ENCODE measurements around the gene GALNT7. TPM values are rescaled to one million over a fixed set of nuclear protein-coding genes. Genes with fewer than 3 reads are reported as not detected.
A peak's percentile ranks its signal among the peaks of the same experiment; 100 is the strongest.

GALNT7 gene
- polyA plus RNA-seq, 1 donor = 47.0 TPM

GRCh38 chr4:173288296-173288695 lies 119.7 kb downstream of the GALNT7 start:
- Histone ChIP-seq H3K36me3 (ENCODE audit: control insufficient read depth, insufficient read depth, low read length) (peaks cover 11% of the 10 kb centered on the region), H3K9me3 (ENCODE audit: control insufficient read depth, low read depth, low read length) (peaks cover 19% of the 10 kb centered on the region), H3K4me1 (ENCODE audit: control insufficient read depth, insufficient read depth, low read length) (peaks cover 11% of the 10 kb centered on the region), H3K4me3 (ENCODE audit: low read length) (no peak overlapping the region), H3K27me3 (ENCODE audit: control insufficient read depth, insufficient read depth, low read length) (no peaks in the 10 kb centered on the region), H3K27ac (ENCODE audit: low read length) (no peak overlapping the region)
- DNase-seq = peak; percentile 31 to 40
- 90% methylated on average over 2 of the region's 4 CpGs for WGBS (ENCODE audit: insufficient coverage, low lambda C conversion rate)

GRCh38 chr4:173288698-173289352 lies 120.2 kb downstream of the GALNT7 start:
- Histone ChIP-seq H3K4me1 (ENCODE audit: control insufficient read depth, insufficient read depth, low read length) (peaks cover 11% of the 10 kb centered on the region), H3K4me3 (ENCODE audit: low read length) (peak overlapping the region; percentile 1), H3K36me3 (ENCODE audit: control insufficient read depth, insufficient read depth, low read length) (peaks cover 11% of the 10 kb centered on the region), H3K9me3 (ENCODE audit: control insufficient read depth, low read depth, low read length) (peaks cover 16% of the 10 kb centered on the region), H3K27ac (ENCODE audit: low read length) (peak overlapping the region; percentile 4), H3K27me3 (ENCODE audit: control insufficient read depth, insufficient read depth, low read length) (no peaks in the 10 kb centered on the region)
- DNase-seq = no peak
- no CpG with 5 or more reads among the region's 3 CpGs for WGBS (ENCODE audit: insufficient coverage, low lambda C conversion rate)

- Histone ChIP-seq H3K27me3 (ENCODE audit: control insufficient read depth, insufficient read depth, low read length) (no peaks in the 10 kb centered on the region), H3K4me1 (ENCODE audit: control insufficient read depth, insufficient read depth, low read length) (peaks cover 11% of the 10 kb centered on the region), H3K4me3 (ENCODE audit: low read length) (no peak overlapping the region), H3K36me3 (ENCODE audit: control insufficient read depth, insufficient read depth, low read length) (peaks cover 11% of the 10 kb centered on the region), H3K27ac (ENCODE audit: low read length) (peak overlapping the region; percentile 4), H3K9me3 (ENCODE audit: control insufficient read depth, low read depth, low read length) (peaks cover 14% of the 10 kb centered on the region)
- 20% methylated on average over 2 of the region's 4 CpGs for WGBS (ENCODE audit: insufficient coverage, low lambda C conversion rate)
- peak in 1 of 2 donors; percentile 56 for DNase-seq
Observed at GRCh38 chr4:173289353-173289727, 120.7 kb downstream of the GALNT7 start.

GRCh38 chr4:173291899-173292298 lies 123.3 kb downstream of the GALNT7 start:
- Histone ChIP-seq H3K4me3 (ENCODE audit: low read length) (no peak overlapping the region), H3K9me3 (ENCODE audit: control insufficient read depth, low read depth, low read length) (peaks cover 9% of the 10 kb centered on the region), H3K27me3 (ENCODE audit: control insufficient read depth, insufficient read depth, low read length) (no peaks in the 10 kb centered on the region), H3K27ac (ENCODE audit: low read length) (no peak overlapping the region), H3K4me1 (ENCODE audit: control insufficient read depth, insufficient read depth, low read length) (peaks cover 11% of the 10 kb centered on the region), H3K36me3 (ENCODE audit: control insufficient read depth, insufficient read depth, low read length) (peaks cover 5% of the 10 kb centered on the region)
- DNase-seq = no peak
- WGBS (ENCODE audit: insufficient coverage, low lambda C conversion rate) = 91% methylated on average over 3 of the region's 5 CpGs

GRCh38 chr4:173293663-173294062 lies 125.1 kb downstream of the GALNT7 start:
- Histone ChIP-seq H3K4me3 (ENCODE audit: low read length) (no peak overlapping the region), H3K27me3 (ENCODE audit: control insufficient read depth, insufficient read depth, low read length) (no peaks in the 10 kb centered on the region), H3K9me3 (ENCODE audit: control insufficient read depth, low read depth, low read length) (no peaks in the 10 kb centered on the region), H3K4me1 (ENCODE audit: control insufficient read depth, insufficient read depth, low read length) (peaks cover 8% of the 10 kb centered on the region), H3K36me3 (ENCODE audit: control insufficient read depth, insufficient read depth, low read length) (peaks cover 10% of the 10 kb centered on the region), H3K27ac (ENCODE audit: low read length) (no peak overlapping the region)
- 100% methylated on average over 1 of the region's 7 CpGs for WGBS (ENCODE audit: insufficient coverage, low lambda C conversion rate)
- no peak for DNase-seq

GRCh38 chr4:173294444-173294843 lies 125.8 kb downstream of the GALNT7 start:
- Histone ChIP-seq H3K27ac (ENCODE audit: low read length) (no peak overlapping the region), H3K27me3 (ENCODE audit: control insufficient read depth, insufficient read depth, low read length) (no peaks in the 10 kb centered on the region), H3K9me3 (ENCODE audit: control insufficient read depth, low read depth, low read length) (no peaks in the 10 kb centered on the region), H3K4me1 (ENCODE audit: control insufficient read depth, insufficient read depth, low read length) (peaks cover 4% of the 10 kb centered on the region), H3K4me3 (ENCODE audit: low read length) (no peak overlapping the region), H3K36me3 (ENCODE audit: control insufficient read depth, insufficient read depth, low read length) (peaks cover 10% of the 10 kb centered on the region)
- WGBS (ENCODE audit: insufficient coverage, low lambda C conversion rate) = no CpG with 5 or more reads among the region's 1 CpG
- DNase-seq = no peak

- Histone ChIP-seq H3K4me3 (ENCODE audit: low read length) (no peak overlapping the region), H3K9me3 (ENCODE audit: control insufficient read depth, low read depth, low read length) (no peaks in the 10 kb centered on the region), H3K4me1 (ENCODE audit: control insufficient read depth, insufficient read depth, low read length) (no peaks in the 10 kb centered on the region), H3K27ac (ENCODE audit: low read length) (no peak overlapping the region), H3K27me3 (ENCODE audit: control insufficient read depth, insufficient read depth, low read length) (no peaks in the 10 kb centered on the region), H3K36me3 (ENCODE audit: control insufficient read depth, insufficient read depth, low read length) (peaks cover 12% of the 10 kb centered on the region)
- 0% methylated on average over 1 of the region's 5 CpGs for WGBS (ENCODE audit: insufficient coverage, low lambda C conversion rate)
- DNase-seq = no peak
Observed at GRCh38 chr4:173301518-173302201, 133.0 kb downstream of the GALNT7 start.

- DNase-seq = no peak
- H3K27me3 ChIP-seq (ENCODE audit: control insufficient read depth, insufficient read depth, low read length) = no peaks in the 10 kb centered on the region
- H3K36me3 ChIP-seq (ENCODE audit: control insufficient read depth, insufficient read depth, low read length) = peaks cover 30% of the 10 kb centered on the region
- H3K4me1 ChIP-seq (ENCODE audit: control insufficient read depth, insufficient read depth, low read length) = no peaks in the 10 kb centered on the region
- no peak overlapping the region for H3K27ac ChIP-seq (ENCODE audit: low read length)
- H3K9me3 ChIP-seq (ENCODE audit: control insufficient read depth, low read depth, low read length) = no peaks in the 10 kb centered on the region
- H3K4me3 ChIP-seq (ENCODE audit: low read length) = no peak overlapping the region
- no CpG with 5 or more reads among the region's 3 CpGs for WGBS (ENCODE audit: insufficient coverage, low lambda C conversion rate)
Observed at GRCh38 chr4:173307778-173308177, 139.2 kb downstream of the GALNT7 start.

- no CpG with 5 or more reads among the region's 4 CpGs for WGBS (ENCODE audit: insufficient coverage, low lambda C conversion rate)
- H3K36me3 ChIP-seq (ENCODE audit: control insufficient read depth, insufficient read depth, low read length) = peaks cover 40% of the 10 kb centered on the region
- no peak overlapping the region for H3K4me3 ChIP-seq (ENCODE audit: low read length)
- DNase-seq = no peak
- H3K27me3 ChIP-seq (ENCODE audit: control insufficient read depth, insufficient read depth, low read length) = no peaks in the 10 kb centered on the region
- H3K27ac ChIP-seq (ENCODE audit: low read length) = no peak overlapping the region
- no peaks in the 10 kb centered on the region for H3K4me1 ChIP-seq (ENCODE audit: control insufficient read depth, insufficient read depth, low read length)
- no peaks in the 10 kb centered on the region for H3K9me3 ChIP-seq (ENCODE audit: control insufficient read depth, low read depth, low read length)
Observed at GRCh38 chr4:173311368-173311767, 142.8 kb downstream of the GALNT7 start.

- Histone ChIP-seq H3K36me3 (ENCODE audit: control insufficient read depth, insufficient read depth, low read length) (peaks cover 31% of the 10 kb centered on the region), H3K4me1 (ENCODE audit: control insufficient read depth, insufficient read depth, low read length) (no peaks in the 10 kb centered on the region), H3K27me3 (ENCODE audit: control insufficient read depth, insufficient read depth, low read length) (no peaks in the 10 kb centered on the region), H3K9me3 (ENCODE audit: control insufficient read depth, low read depth, low read length) (no peaks in the 10 kb centered on the region), H3K27ac (ENCODE audit: low read length) (no peak overlapping the region), H3K4me3 (ENCODE audit: low read length) (no peak overlapping the region)
- DNase-seq = no peak
- 85% methylated on average over 2 of the region's 3 CpGs for WGBS (ENCODE audit: insufficient coverage, low lambda C conversion rate)
Observed at GRCh38 chr4:173314715-173315114, 146.1 kb downstream of the GALNT7 start.

GRCh38 chr4:173316060-173316459 lies 147.4 kb downstream of the GALNT7 start:
- Histone ChIP-seq H3K4me1 (ENCODE audit: control insufficient read depth, insufficient read depth, low read length) (no peaks in the 10 kb centered on the region), H3K4me3 (ENCODE audit: low read length) (no peak overlapping the region), H3K9me3 (ENCODE audit: control insufficient read depth, low read depth, low read length) (no peaks in the 10 kb centered on the region), H3K36me3 (ENCODE audit: control insufficient read depth, insufficient read depth, low read length) (peaks cover 28% of the 10 kb centered on the region), H3K27me3 (ENCODE audit: control insufficient read depth, insufficient read depth, low read length) (no peaks in the 10 kb centered on the region), H3K27ac (ENCODE audit: low read length) (no peak overlapping the region)
- DNase-seq = no peak
- 89% methylated on average over 2 of the region's 2 CpGs for WGBS (ENCODE audit: insufficient coverage, low lambda C conversion rate)

Measured in large intestine (tissue), 3 donors.